Activated CD8-positive, alpha-beta memory T cell treated with anti-CD3 and anti-CD28 coated beads, Interleukin-2, amount 50 U/mL, for 1 hour (primary cell): ENCODE data around the gene BANF2.
"Not testable (repeated sequence)": the region's sequence is repeated elsewhere in the genome, so short reads cannot be mapped to it uniquely, and the experiment has no call there.

Experiments
- DNase-seq: peaks from one replicate; pipeline ENCODE4 v3.0.0-alpha.2; 2020; ENCODE audit errors: extremely low read depth

Gene BANF2

DNA sequence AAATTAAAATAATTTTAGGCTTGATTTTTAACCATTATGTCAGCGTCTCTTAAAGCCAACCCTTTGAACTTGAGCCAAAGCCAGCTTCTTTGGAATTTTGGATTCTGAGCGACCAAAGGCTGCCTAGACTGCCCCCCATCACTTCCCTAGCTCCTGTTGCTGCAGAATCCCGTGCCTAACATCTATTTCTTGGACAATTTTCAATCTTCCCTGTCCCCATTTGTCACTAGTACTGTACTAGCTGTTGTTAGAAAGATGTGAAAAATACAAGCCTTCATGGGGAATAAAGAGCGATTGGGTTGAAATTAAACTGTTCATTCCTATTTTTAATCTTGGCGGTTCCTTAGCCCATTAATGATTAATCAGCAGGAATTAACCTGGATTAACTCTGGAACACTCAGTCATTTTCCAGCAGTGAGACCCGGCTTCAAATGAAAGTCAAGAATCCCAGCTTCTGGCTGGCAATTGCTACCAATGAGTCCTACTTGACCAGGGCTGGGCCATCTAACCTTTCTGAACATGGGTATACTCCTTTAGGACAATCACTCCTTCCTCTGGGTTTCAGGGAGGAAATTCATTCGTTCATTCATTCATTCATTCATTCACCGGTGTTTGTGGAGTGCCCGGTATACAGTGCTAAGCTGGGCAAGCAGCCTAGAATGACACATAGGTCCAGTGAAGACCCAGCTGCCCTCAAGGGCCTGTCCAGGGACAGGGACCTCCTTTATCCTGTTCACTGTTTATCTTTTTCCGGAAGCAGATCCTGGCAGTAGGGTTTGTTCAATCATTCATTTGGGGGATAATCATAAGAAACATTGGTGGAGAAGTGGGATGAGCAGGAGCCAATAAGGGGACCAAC, 16.3 kb upstream of the BANF2 start:
- DNase-seq, result no peak

DNA sequence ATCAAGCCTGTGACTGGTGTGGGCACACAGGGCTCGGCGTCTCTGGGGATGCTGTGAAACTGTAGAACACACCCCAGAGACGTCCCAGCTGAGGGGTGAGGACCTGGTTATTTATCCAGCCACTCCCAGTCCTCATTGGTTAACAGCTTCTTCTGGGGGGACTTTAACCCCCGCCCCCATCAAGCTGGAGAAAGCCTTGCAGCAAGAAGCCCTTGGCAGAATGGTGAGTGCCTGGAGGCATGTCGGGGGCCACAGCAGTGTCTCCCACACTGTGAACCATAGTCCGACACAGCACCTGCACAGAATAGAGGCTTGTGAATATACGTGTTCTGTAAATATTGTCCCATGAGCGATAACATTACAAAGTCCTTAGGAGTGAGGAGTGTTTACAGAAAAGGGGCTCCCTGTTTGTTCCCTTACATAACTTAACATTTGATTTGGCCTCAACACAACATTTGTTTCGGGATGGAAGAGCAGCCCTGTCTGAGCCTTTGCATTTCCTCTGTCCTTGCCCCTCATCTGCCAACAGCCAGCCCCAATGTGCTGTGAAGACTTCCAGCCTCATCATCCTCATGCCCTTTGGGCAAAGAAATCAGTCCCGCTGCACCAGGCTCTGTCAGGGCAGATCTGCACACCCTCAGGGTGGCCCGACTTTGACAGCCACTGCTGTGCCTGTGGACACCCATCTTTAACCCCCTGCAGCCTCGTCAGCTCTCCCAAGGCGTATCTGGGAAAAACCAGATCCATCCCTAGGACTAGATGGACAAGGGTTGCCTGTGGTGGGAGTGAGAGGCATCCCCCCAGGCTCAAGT, 15.5 kb upstream of the BANF2 start:
- no peak for DNase-seq

DNA sequence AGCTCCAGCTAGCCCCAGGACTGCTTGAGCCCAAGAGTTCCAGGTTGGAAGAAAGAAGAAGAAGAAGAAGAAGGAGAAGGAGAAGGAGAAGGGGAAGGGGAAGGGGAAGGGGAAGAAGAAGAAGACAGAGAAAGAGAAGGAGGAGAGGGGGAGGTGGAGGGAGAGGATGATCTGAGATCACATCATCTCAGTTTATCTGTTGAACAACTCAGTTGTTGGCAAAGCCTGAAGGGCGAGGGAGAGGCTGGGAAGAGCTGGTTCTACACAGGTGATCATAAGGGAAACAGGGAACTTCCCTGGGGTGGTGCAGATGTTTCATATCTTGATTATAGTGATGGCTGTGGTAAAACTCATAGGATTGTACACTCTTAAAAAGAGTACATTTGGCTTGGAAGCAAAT, 14.6 kb upstream of the BANF2 start:
- DNase-seq, result no peak

DNA sequence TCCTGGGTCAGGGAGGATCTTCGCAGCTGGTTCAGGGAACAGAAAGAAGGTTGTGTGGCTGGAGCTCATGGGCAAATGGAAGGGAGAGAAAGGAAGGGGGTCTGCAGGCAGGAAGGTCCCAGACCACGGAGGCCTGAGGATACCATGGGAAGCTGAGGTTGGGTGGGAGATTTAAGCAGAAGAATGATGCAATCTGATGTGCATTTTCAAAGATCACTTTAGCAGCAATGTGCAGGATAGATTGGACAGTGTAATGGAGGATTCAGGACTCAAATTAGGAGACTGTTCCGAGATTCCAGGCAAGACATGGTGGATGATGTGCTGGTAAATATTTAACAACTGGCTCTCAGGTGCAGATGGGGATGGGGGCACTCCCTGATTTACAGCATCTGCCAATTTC, 12.0 kb upstream of the BANF2 start:
- no peak for DNase-seq

DNA sequence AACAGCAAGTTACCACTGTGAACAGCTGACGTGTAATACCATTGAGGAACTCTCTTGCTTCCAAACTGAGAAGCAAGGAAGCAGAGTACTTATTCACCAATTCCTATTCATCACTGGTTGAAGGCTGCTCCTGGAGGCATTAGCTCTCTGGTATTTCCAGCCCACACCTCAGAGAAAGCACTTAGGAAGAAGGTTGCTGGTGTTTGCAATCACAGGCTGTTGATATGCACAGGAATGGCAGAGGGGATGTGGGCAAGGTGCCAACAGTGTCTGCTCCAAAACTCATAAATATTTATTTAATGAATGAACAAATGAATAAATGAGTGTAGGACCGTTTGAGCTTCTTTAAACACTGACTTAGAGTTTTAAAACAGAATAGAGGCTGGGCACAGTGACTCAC, 10.8 kb upstream of the BANF2 start:
- DNase-seq, result no peak

- no peak for DNase-seq
Measured at GRCh38 chr20:17690144-17690543, 9.6 kb upstream of the BANF2 start.

DNA sequence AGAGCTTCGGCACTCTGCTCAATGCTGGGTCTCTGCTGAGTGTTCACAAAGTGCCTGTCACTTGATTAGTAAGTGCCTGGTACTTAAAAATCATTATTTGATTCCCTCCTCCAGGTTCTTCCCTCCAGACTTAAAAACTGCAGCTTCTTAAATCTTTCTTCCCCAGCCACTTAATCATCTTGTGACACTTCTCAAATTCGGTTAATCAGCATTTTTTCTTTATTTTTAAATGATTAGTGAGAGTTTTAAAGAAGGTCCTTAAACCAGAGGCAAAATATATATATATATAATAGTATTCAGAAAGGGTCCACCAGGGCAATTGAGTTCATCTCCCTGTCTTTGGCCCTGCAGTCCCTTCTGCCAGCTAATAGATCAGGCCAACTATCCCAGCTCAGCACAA, 8.0 kb upstream of the BANF2 start:
- no peak for DNase-seq

DNA sequence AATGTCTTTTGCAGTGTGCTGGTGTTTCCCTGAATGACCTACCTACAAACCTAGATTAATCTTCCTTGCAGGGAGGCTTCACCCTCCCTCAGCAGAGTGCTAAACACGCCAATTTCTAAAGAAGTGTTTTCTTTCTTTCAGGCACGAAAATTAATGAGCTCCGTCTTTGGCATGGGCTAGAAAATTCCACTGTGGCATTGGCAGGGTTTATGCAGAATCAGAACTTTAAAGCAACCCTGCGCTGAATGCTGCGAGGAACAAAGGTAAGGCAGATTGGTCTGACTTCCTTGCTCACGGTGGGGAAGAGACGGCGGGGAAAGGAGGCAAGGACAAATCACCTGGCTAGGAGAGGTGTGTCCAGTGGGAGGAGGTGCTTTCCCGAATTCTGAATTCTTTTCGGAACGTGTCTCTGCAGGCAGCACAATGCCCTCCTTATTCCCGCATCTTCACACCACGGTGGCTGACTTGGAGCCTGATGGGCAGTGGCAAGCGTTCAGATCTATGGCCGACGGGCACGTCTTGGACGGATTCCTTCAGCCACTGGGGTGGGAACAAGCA, 6.2 kb upstream of the BANF2 start:
- no peak for DNase-seq

DNA sequence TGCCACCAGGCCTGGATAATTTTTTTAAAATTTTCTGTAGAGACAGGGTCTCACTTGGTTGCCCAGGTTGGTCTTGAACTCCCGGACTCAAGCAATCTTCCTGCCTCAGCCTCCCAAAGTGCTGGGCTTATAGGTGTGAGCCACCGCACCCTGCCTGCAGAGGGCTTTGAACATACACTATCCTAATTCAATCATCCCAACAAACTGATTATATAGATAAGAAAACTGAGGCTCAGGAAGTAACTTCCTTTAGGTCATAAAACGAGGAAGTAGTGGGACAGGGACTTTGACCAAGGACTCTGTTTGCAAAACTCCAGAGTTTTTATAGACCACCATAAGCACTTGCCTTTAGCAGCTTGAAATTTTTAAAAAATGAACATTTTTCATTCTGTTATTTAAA, 5.0 kb upstream of the BANF2 start:
- DNase-seq, result no peak

DNA sequence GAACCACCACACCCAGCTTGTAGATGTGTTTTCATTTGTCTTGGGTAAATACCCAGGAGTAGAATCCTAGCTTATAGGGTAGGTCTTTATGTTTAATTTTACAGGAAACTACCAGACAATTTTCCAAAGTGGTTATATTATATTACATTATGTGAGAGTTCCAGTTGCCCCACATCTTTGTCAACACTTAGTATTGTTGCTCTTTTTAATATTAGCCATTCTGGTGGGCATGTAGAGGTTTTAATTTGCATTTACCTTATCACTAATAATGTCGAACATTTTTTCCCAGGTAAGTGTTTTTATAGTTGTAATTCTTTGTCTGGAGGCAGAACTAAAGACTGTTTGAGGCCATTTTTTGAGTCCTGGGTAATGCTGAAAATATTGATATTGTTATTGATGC, 3.5 kb upstream of the BANF2 start:
- DNase-seq, result no peak

GRCh38 chr20:17697171-17697570, 2.6 kb upstream of the BANF2 start:
- no peak for DNase-seq

DNA sequence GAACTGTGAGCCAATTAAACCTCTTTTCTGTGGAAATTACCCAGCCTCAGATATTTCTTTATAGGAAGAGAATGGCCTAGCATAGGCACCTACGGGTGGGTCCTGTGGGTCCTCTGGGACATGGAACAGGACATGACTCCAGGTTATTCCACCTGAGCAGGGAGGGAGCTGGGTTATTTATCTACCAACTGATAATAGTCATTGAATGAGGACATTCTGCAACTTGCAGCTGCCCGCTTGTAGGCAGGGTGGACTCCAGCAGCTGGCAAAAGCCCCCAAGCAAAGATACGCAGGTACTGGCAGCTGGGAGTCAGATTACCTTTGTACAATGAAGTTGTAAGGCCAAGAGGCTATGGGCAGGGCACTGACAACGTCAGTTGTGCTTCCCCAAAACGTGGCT, 1.4 kb upstream of the BANF2 start:
- DNase-seq, result no peak

GRCh38 chr20:17700637-17701036, 871 bp downstream of the BANF2 start:
- DNase-seq, result no peak

- no peak for DNase-seq
Measured at GRCh38 chr20:17701826-17702225, 2.1 kb downstream of the BANF2 start.

- DNase-seq, result no peak
Measured at GRCh38 chr20:17704589-17705317, 5.0 kb downstream of the BANF2 start.

DNA sequence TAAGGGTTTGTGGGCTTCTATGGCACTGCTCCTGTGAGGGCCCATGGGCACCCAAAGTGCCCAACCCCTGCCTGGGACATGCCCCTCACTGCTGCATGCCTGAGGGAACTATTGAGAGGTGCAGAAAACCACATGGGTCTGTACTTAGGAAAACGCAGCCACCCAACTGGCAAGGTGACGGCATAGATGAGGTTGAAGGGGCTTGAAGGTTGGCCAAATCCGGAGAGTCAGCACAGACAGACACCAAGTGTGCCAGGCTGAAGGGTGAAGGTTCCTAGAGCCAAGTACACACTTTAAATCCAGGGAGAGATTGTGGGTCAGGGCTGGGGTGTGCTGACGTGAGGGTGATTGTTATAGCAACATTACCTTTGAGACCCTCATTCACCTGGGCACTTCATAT, 6.2 kb downstream of the BANF2 start:
- no peak for DNase-seq

GRCh38 chr20:17706632-17707031, 6.9 kb downstream of the BANF2 start:
- no peak for DNase-seq

DNA sequence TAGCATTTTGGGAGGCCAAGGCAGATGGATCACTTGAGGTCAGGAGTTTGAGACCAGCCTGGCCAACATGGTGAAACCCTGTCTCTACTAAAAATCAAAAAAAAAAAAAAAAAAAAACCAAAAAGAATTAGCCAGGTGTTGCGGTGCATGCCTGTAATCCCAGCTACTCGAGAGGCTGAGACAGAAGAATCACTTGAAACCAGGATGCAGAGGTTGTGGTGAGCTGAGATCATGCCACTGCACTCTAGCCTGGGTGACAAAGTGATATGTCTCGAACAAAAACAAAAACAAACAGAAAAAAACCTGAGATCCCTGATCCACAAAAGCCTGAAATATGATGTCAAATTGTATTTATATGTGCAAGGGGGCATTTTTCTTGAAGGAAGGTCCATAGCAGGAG, 8.2 kb downstream of the BANF2 start:
- DNase-seq, result not testable (repeated sequence)

GRCh38 chr20:17708675-17709360, 9.1 kb downstream of the BANF2 start:
- DNase-seq, result no peak

GRCh38 chr20:17709361-17710293, 9.9 kb downstream of the BANF2 start:
- DNase-seq, result no peak
